Stomach (tissue), 9 donors: Measurements from ENCODE around the gene BNC2. TPM values are rescaled to one million over a fixed set of nuclear protein-coding genes. Genes with fewer than 3 reads are reported as not detected.

ENCODE experiments used
- DNase-seq, 2 donors: peaks; one replicate each; pipeline versions ENCODE4 v3.0.0 to v3.0.0-alpha.2; 2013 to 2019
- H3K27ac ChIP-seq, 5 donors: fragments of 200-600 bp in 4 of 5; sonication (generic) in 4 of 5; one replicate each; pipeline ENCODE4 v1.5.1; 2013 to 2019; ENCODE audit warnings: mild to moderate bottlenecking in 1 of 5, moderate library complexity in 1 of 5
- H3K27me3 ChIP-seq, 3 donors: fragments of 200-600 bp; sonication (generic); one replicate each; pipeline ENCODE4 v1.5.1; 2017 to 2019; ENCODE audit warnings: mixed run types in 1 of 3
- H3K36me3 ChIP-seq, 4 donors: fragments of 200-600 bp; sonication (generic); 1 replicate in 3 of 4; 2 replicates in 1 of 4; pipeline ENCODE4 v1.5.1; 2016 to 2019
- H3K4me1 ChIP-seq, 4 donors: fragments of 200-600 bp; sonication (generic); one replicate each; pipeline ENCODE4 v1.5.1; 2016 to 2019
- H3K4me3 ChIP-seq, 4 donors: fragments of 200-600 bp; sonication (generic) in 3 of 4; one replicate each; pipeline ENCODE4 v1.5.1; 2016 to 2019; ENCODE audit warnings: mild to moderate bottlenecking in 1 of 4
- H3K9me3 ChIP-seq, 4 donors: fragments of 200-600 bp; sonication (generic); one replicate each; pipeline ENCODE4 v1.5.1; 2016 to 2019
- CTCF ChIP-seq, 7 experiments: fragments of 450-650 bp in 4 of 7; fragments of 200-600 bp in 3 of 7; sonication (generic) in 3 of 7; IDR thresholded peaks; one replicate each; pipeline ENCODE4 v1.5.1; 2016 to 2019; ENCODE audit warnings: antibody characterized with exemption in 7 of 7, control low read depth in 2 of 7, mild to moderate bottlenecking in 1 of 7
- EP300 ChIP-seq: sonication (generic); formaldehyde crosslinking; IDR thresholded peaks from one replicate; pipeline ENCODE4 v1.6.1; 2017; ENCODE audit warnings: antibody characterized with exemption
- POLR2A ChIP-seq, 4 donors: fragments of 450-650 bp; IDR thresholded peaks; one replicate each; pipeline ENCODE4 v1.6.1; 2016; ENCODE audit warnings: antibody characterized with exemption in 4 of 4, control low read depth in 2 of 4, mild to moderate bottlenecking in 1 of 4, moderate library complexity in 1 of 4
- POLR2AphosphoS5 ChIP-seq, 3 donors: sonication (generic); formaldehyde crosslinking; IDR thresholded peaks; one replicate each; pipeline ENCODE4 v1.6.1; 2016; ENCODE audit warnings: antibody characterized with exemption in 3 of 3
- WGBS, 5 donors: extraction: QIAGEN DNeasy Blood & Tissue Kit in 3 of 5; methylation state at CpG; one replicate each; pipeline versions ENCODE4 v1.1.5 to v1.1.7; 2013 to 2018; 5-methylcytosine and 5-hydroxymethylcytosine counted together
- intact Hi-C: fragments of 100-400 bp; cut with DNase I; formaldehyde crosslinking; loops from one replicate; pipeline ENCODE4 v1.15.1; 2023; ENCODE audit warnings: low total_unique reads
- polyA plus RNA-seq, 3 donors: library from polyadenylated mRNA; stranded (reverse); fragments of 200-250 nt; gene quantifications; one replicate each; pipeline ENCODE4 v1.2.3, GENCODE V29; 2013
- total RNA-seq, 5 donors: library from RNA; depleted of rRNA; stranded (reverse); fragments of >200 nt; gene quantifications; one replicate each; pipeline versions ENCODE4 v1.1.0 to v1.2.3, GENCODE V29; 2014 to 2016
- donor health status: healthy with polysubstance abuse.
- donor health status: Bipolar disorder and iron deficiency.
- donor health status: healthy.

The BNC2 gene
- total and polyA plus RNA-seq, 8 donors: 1.1 to 60.7 (median 7.6) TPM

- intact Hi-C loops: no loop called here
- WGBS, 5 donors: 34 to 41% (median 34%) methylated on average over 13 of the region's 13 CpGs
- H3K4me3 ChIP-seq: peak overlapping the region; percentile 14 to 28 (median 21)
- TF ChIP-seq EP300 (no peak), POLR2A (IDR thresholded peaks at IDR 0.05) (no peak), POLR2AphosphoS5 (IDR thresholded peaks at IDR 0.05) (no peak), CTCF (IDR thresholded peaks at IDR 0.05) (no peak)
- H3K9me3 ChIP-seq: no peaks in the 10 kb centered on the region
- H3K27me3 ChIP-seq: no peaks in the 10 kb centered on the region
- DNase-seq: peak in 1 of 2 donors; percentile 45
- H3K4me1 ChIP-seq: peaks cover 0 to 23% (median 3%) of the 10 kb centered on the region in 4 donors
- no peaks in the 10 kb centered on the region for H3K36me3 ChIP-seq
- H3K27ac ChIP-seq: peak overlapping the region in 2 of 5 donors; percentile 14 to 67
Observed at GRCh38 chr9:16653491-16654399, 216.7 kb downstream of the BNC2 start.

- no peaks in the 10 kb centered on the region for H3K36me3 ChIP-seq
- TF ChIP-seq EP300 (no peak), CTCF (IDR thresholded peaks at IDR 0.05) (no peak), POLR2A (IDR thresholded peaks at IDR 0.05) (no peak), POLR2AphosphoS5 (IDR thresholded peaks at IDR 0.05) (no peak)
- intact Hi-C loops: no loop called here
- H3K27me3 ChIP-seq: no peaks in the 10 kb centered on the region
- DNase-seq: peak in 1 of 2 donors; percentile 36
- no peak overlapping the region for H3K27ac ChIP-seq
- H3K9me3 ChIP-seq: no peaks in the 10 kb centered on the region
- H3K4me3 ChIP-seq: no peak overlapping the region
- H3K4me1 ChIP-seq: peaks cover 0 to 23% (median 3%) of the 10 kb centered on the region in 4 donors
- WGBS, 5 donors: 52 to 68% (median 62%) methylated on average over 4 of the region's 4 CpGs
Observed at GRCh38 chr9:16652582-16652981, 217.9 kb downstream of the BNC2 start.

GRCh38 chr9:16651446-16651964 is 219.0 kb downstream of the BNC2 start:
- intact Hi-C loops: no loop called here
- TF ChIP-seq POLR2AphosphoS5 (IDR thresholded peaks at IDR 0.05): no peak
- 82 to 88% (median 82%) methylated on average over 5 of the region's 5 CpGs for WGBS, 5 donors
- H3K36me3 ChIP-seq: no peaks in the 10 kb centered on the region
- H3K9me3 ChIP-seq: no peaks in the 10 kb centered on the region
- no peak overlapping the region for H3K27ac ChIP-seq
- no peak overlapping the region for H3K4me3 ChIP-seq
- no peak for DNase-seq
- no peaks in the 10 kb centered on the region for H3K27me3 ChIP-seq
- H3K4me1 ChIP-seq: peaks cover 0 to 16% (median 3%) of the 10 kb centered on the region in 4 donors

- intact Hi-C loops: no loop called here
- Histone ChIP-seq H3K27ac (no peak overlapping the region), H3K36me3 (no peaks in the 10 kb centered on the region), H3K4me1 (no peaks in the 10 kb centered on the region), H3K9me3 (no peaks in the 10 kb centered on the region), H3K27me3 (no peaks in the 10 kb centered on the region), H3K4me3 (no peak overlapping the region)
- no peak for TF ChIP-seq EP300
- no peak for TF ChIP-seq POLR2AphosphoS5 (IDR thresholded peaks at IDR 0.05)
- TF ChIP-seq CTCF (IDR thresholded peaks at IDR 0.05): no peak
- TF ChIP-seq POLR2A (IDR thresholded peaks at IDR 0.05): no peak
- WGBS, 5 donors: 80 to 89% (median 87%) methylated on average over 4 of the region's 4 CpGs
- no peak for DNase-seq
Observed at GRCh38 chr9:16645970-16646369, 224.5 kb downstream of the BNC2 start.
